Ovary (tissue), 9 donors: ENCODE data around the gene PROSER3. TPM values are rescaled to one million over a fixed set of nuclear protein-coding genes. Genes with fewer than 3 reads are reported as not detected.

Source experiments
- DNase-seq, 5 donors: peaks; one replicate each; pipeline ENCODE4 v3.0.0-alpha.2; 2019 to 2020
- H3K27ac ChIP-seq, 2 donors: fragments of 200-600 bp; one replicate each; pipeline versions ENCODE4 v1.5.1 to v1.8.0; 2019 to 2022
- H3K27me3 ChIP-seq: fragments of 200-600 bp; one replicate; pipeline ENCODE4 v1.8.0; 2022
- H3K36me3 ChIP-seq: fragments of 200-600 bp; sonication (generic); one replicate; pipeline ENCODE4 v1.5.1; 2019
- H3K4me1 ChIP-seq: one replicate; pipeline ENCODE4 v1.8.1; 2013; ENCODE audit warnings: mild to moderate bottlenecking, moderate library complexity; ENCODE audit not compliant: insufficient read depth
- H3K4me3 ChIP-seq: fragments of 200-600 bp; sonication (generic); one replicate; pipeline ENCODE4 v1.5.1; 2017
- H3K9me3 ChIP-seq, 2 donors: fragments of 200-600 bp in 1 of 2; sonication (generic) in 1 of 2; one replicate each; pipeline versions ENCODE4 v1.5.1 to v1.8.1; 2013 to 2019; ENCODE audit warnings: mild to moderate bottlenecking in 1 of 2, moderate library complexity in 1 of 2
- CTCF ChIP-seq, 3 donors: fragments of 450-650 bp in 2 of 3; fragments of 200-600 bp in 1 of 3; IDR thresholded peaks; one replicate each; pipeline versions ENCODE4 v1.5.1 to v1.8.0; 2016 to 2022; ENCODE audit warnings: antibody characterized with exemption in 3 of 3, mild to moderate bottlenecking in 1 of 3
- EP300 ChIP-seq: sonication (generic); formaldehyde crosslinking; IDR thresholded peaks from one replicate; pipeline ENCODE4 v1.6.1; 2017; ENCODE audit warnings: antibody characterized with exemption
- POLR2A ChIP-seq: fragments of 450-650 bp; IDR thresholded peaks from one replicate; pipeline ENCODE4 v1.6.1; 2017; ENCODE audit warnings: antibody characterized with exemption, mild to moderate bottlenecking, moderate library complexity
- WGBS, 3 donors: extraction: QIAGEN DNeasy Blood & Tissue Kit in 1 of 3; methylation state at CpG; one replicate each; pipeline versions ENCODE4 v1.1.5 to v1.1.7; 2013 to 2017; 5-methylcytosine and 5-hydroxymethylcytosine counted together
- intact Hi-C, 4 donors: fragments of 100-400 bp; cut with DNase I; formaldehyde crosslinking; loops; one replicate each; pipeline versions ENCODE4 v1.11.0 to v1.15.1; 2022 to 2023
- polyA plus RNA-seq, 2 donors: library from polyadenylated mRNA; stranded (reverse); fragments of 200-250 nt in 1 of 2; fragments of 350-450 nt in 1 of 2; fragmentation: Illumina TruSeq in 1 of 2; extraction: RNeasy Lipid Tissue Mini Kit (QIAGEN cat#74804) in 1 of 2; gene quantifications; one replicate each; pipeline ENCODE4 v1.2.3, GENCODE V29; 2013 to 2014
- total RNA-seq, 7 donors: library from RNA; depleted of rRNA in 2 of 7; stranded (reverse); fragments of >200 nt in 2 of 7; fragmentation: NEBNext Ultra II Directional in 3 of 7; extraction: Animal tissue kit (Norgen Biotek cat#: 25700) in 3 of 7; gene quantifications; one replicate each; pipeline versions ENCODE4 v1.1.0 to v1.2.4, GENCODE V29; 2016 to 2023
- donor health status: DM: no; HTN: no; CAD: no; lungs with moderate emphysema.
- donor health status: DM: no; HTN: no; CAD: no.
- donor health status: Bipolar disorder and iron deficiency.
- donor health status: DM: yes; HTN: yes; CAD: no.
- donor health status: DM: no; HTN: no; CAD: no.
- donor health status: DM: yes; HTN: yes; CAD: no.

The PROSER3 gene
- total and polyA plus RNA-seq, 9 donors = 3.3 to 59.0 (median 24.4) TPM

GRCh38 chr19:35740108-35740422 is 17.9 kb upstream of the PROSER3 start:
- intact Hi-C loops = no loop called here
- Histone ChIP-seq H3K27ac (peak overlapping the region; percentile 36 to 79), H3K9me3 (no peaks in the 10 kb centered on the region), H3K4me1 (peaks cover 6% of the 10 kb centered on the region), H3K4me3 (peak overlapping the region; percentile 45), H3K27me3 (no peaks in the 10 kb centered on the region), H3K36me3 (no peaks in the 10 kb centered on the region)
- 2 to 3% (median 2%) methylated on average over 16 of the region's 16 CpGs for WGBS, 3 donors
- DNase-seq = no peak
- TF ChIP-seq EP300 = no peak
- no peak for TF ChIP-seq POLR2A
- no peak for TF ChIP-seq CTCF (IDR thresholded peaks at IDR 0.05)

GRCh38 chr19:35740423-35741202 is 17.4 kb upstream of the PROSER3 start:
- peak; percentile 98 to 99 (median 99) for DNase-seq
- 0 to 1% (median 0%) methylated on average over 63 of the region's 63 CpGs for WGBS, 3 donors
- H3K36me3 ChIP-seq = no peaks in the 10 kb centered on the region
- H3K4me3 ChIP-seq = peak overlapping the region; percentile 58
- intact Hi-C loops = no loop called here
- peaks cover 6% of the 10 kb centered on the region for H3K4me1 ChIP-seq
- no peaks in the 10 kb centered on the region for H3K9me3 ChIP-seq
- peak overlapping the region; percentile 36 to 79 for H3K27ac ChIP-seq
- TF ChIP-seq CTCF (IDR thresholded peaks at IDR 0.05) (peak in 1 of 3 donors; percentile 36), POLR2A (peak; percentile 75), EP300 (peak; percentile 98)
- H3K27me3 ChIP-seq = no peaks in the 10 kb centered on the region

- DNase-seq = no peak
- WGBS, 3 donors = 3 to 10% (median 5%) methylated on average over 12 of the region's 12 CpGs
- Histone ChIP-seq H3K4me3 (peak overlapping the region; percentile 58), H3K36me3 (no peaks in the 10 kb centered on the region), H3K9me3 (no peaks in the 10 kb centered on the region), H3K27ac (peak overlapping the region in 1 of 2 donors; percentile 78), H3K27me3 (no peaks in the 10 kb centered on the region), H3K4me1 (peaks cover 10% of the 10 kb centered on the region)
- intact Hi-C loops = no loop called here
- TF ChIP-seq CTCF (IDR thresholded peaks at IDR 0.05) (no peak), EP300 (no peak), POLR2A (no peak)
Measured at GRCh38 chr19:35741203-35741515, 16.8 kb upstream of the PROSER3 start.

GRCh38 chr19:35742121-35742724 is 15.8 kb upstream of the PROSER3 start, which contains the start of gene IGFLR1:
Gene IGFLR1 (minus strand): TSS chr19:35742452. CDS start chr19:35741180, 1,272 bp downstream.
- peak within 1 kb of the TSS in 1 of 2 donors; percentile 78 for H3K27ac ChIP-seq
- H3K4me1 ChIP-seq = peaks cover 12% of the 10 kb centered on the region
- intact Hi-C loops = no loop called here

More at GRCh38 chr19:35742121-35742724, 15.8 kb upstream of the PROSER3 start, which contains the start of gene IGFLR1:
- 80 to 87% (median 85%) methylated on average over 9 of the region's 9 CpGs for WGBS, 3 donors
- DNase-seq = no peak
- H3K27me3 ChIP-seq = no peaks in the 10 kb centered on the region
- TF ChIP-seq EP300 (no peak), POLR2A (no peak), CTCF (IDR thresholded peaks at IDR 0.05) (no peak)
- H3K36me3 ChIP-seq = no peaks in the 10 kb centered on the region
- no peaks in the 10 kb centered on the region for H3K9me3 ChIP-seq
- H3K4me3 ChIP-seq = no peak within 1 kb of the TSS
